Measurements from ENCODE around the gene STX16.

The STX16 gene

GRCh38 chr20:58617158-58617557, 33.9 kb upstream of the STX16 start:
- Histone ChIP-seq H3K4me3 (no peak overlapping the region), H3K27ac (no peak overlapping the region)

DNA sequence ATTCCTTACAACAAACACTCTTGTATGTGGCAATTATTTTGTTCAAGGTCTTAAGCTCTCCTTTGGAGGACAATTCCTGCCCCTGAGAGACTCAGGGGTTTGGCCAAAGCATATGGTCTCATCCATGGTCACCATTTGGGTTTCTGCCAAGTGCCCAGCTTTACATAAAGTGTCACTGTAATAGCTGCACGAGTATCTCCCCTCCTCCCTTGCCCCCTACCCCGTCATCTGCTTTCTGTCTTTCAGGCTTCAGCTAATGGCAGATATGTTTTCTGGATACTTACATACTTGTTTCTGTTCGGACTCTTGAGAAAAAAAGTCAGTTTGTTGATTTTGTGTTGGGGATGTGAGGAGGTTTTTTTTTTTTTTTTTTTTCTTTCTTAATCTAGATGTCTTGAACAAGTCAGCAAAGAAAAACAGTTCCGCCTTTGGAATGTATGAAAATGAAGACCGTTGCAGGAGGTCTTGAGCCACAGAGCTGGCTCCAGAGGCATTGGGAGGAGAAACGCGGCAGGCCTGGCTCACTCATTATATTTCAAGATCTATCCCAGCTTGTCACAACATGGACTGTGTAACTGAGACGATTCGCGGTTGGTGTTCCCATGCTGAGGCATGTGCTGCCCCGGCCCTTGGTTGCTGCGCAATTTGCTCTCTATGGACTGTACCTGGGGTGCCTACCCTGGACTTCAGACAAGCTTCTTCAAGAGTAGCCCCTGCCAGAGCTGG, 32.6 kb upstream of the STX16 start:
- Histone ChIP-seq H3K4me3 (no peak overlapping the region), H3K27ac (peak overlapping the region in 6 of 21 experiments; percentile 7 to 66 (median 48))

DNA sequence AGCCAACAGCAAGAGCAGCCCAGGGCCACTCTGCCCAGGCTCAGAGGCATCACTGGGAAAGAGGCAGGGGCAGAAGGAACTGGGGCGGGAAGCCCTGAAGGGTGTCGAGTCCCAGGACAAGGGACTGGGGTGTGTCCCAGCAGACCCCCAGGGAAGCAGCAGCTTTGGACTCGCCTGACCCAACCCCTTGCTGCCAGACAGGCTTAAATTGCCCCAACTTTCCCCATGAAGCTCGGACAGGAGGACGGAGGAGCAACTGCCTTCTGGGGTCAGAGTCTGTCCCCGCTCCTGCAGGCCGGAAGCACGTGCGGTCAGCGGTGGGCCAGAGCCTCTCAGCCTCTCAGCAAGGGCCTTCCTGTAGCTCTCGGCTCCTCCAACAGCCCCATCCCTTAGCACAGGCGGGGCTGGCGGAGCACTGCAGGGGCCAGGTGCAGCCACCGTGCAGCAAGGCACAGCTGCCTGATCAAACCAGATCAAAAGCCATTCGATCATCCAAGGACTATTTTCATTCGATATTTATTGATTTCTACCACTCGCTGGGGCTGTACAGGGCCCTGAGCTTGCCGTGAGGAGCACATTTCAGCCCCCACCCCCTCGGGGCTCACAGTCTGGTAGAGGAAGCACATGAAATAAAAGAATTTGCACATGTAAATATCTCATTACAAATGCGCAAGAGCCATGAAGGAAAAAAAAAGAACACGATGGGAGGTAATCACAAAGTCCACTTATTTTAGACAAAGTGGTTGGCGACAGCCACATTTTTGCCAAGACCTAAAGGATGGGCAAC, 31.8 kb upstream of the STX16 start:
- Histone ChIP-seq H3K4me3 (no peak overlapping the region), H3K27ac (peak overlapping the region in 6 of 21 experiments; percentile 7 to 66 (median 48))

DNA sequence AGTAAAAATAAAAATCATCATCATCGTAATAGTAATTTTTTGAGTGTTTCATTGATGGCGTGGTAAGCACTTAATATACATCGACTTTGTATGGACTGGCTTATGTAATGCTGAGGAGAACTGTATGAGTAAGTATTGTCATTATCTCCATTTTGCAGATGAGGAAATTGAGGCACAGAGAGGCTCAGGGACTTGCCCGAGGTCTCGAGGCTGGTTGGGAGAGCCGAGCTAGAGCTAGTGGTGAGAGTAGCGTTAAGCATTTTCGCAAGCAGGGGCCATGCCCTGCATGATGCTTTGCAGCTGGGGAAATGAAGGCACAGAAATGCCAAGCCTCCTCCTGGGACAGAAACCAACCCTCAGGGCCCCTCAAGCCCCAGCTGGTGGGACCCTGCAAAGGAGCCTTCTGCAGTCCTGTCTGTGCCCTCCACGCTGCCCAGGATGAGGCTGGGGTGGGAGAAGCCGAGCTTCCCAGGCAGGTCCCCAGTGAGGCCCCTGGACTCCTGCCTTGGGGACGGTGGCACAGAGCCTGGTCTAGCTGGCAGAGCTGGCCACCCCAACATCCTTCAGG, 31.1 kb upstream of the STX16 start:
- no peak overlapping the region for H3K27ac ChIP-seq
- no peak overlapping the region for H3K4me3 ChIP-seq

- no peak overlapping the region for H3K4me3 ChIP-seq
Observed at GRCh38 chr20:58621906-58622548, 29.1 kb upstream of the STX16 start.

GRCh38 chr20:58622671-58623578, 28.2 kb upstream of the STX16 start:
- H3K4me3 ChIP-seq, result no peak overlapping the region
- H3K27ac ChIP-seq, result peak overlapping the region in 5 of 21 experiments; percentile 8 to 37 (median 29)

More at GRCh38 chr20:58621906-58622548, 29.1 kb upstream of the STX16 start:
- H3K27ac ChIP-seq, result peak overlapping the region in 4 of 21 experiments; percentile 7 to 29 (median 14)

GRCh38 chr20:58623579-58624473, 27.3 kb upstream of the STX16 start:
- Histone ChIP-seq H3K4me3 (no peak overlapping the region), H3K27ac (peak overlapping the region in 5 of 21 experiments; percentile 39 to 76 (median 58))

GRCh38 chr20:58624687-58625086, 26.4 kb upstream of the STX16 start:
- peak overlapping the region in 2 of 21 experiments; percentile 39 to 76 for H3K27ac ChIP-seq
- H3K4me3 ChIP-seq, result no peak overlapping the region

GRCh38 chr20:58625585-58625984, 25.5 kb upstream of the STX16 start:
- Histone ChIP-seq H3K27ac (no peak overlapping the region), H3K4me3 (no peak overlapping the region)

GRCh38 chr20:58626051-58626450, 25.0 kb upstream of the STX16 start:
- Histone ChIP-seq H3K4me3 (no peak overlapping the region), H3K27ac (no peak overlapping the region)

DNA sequence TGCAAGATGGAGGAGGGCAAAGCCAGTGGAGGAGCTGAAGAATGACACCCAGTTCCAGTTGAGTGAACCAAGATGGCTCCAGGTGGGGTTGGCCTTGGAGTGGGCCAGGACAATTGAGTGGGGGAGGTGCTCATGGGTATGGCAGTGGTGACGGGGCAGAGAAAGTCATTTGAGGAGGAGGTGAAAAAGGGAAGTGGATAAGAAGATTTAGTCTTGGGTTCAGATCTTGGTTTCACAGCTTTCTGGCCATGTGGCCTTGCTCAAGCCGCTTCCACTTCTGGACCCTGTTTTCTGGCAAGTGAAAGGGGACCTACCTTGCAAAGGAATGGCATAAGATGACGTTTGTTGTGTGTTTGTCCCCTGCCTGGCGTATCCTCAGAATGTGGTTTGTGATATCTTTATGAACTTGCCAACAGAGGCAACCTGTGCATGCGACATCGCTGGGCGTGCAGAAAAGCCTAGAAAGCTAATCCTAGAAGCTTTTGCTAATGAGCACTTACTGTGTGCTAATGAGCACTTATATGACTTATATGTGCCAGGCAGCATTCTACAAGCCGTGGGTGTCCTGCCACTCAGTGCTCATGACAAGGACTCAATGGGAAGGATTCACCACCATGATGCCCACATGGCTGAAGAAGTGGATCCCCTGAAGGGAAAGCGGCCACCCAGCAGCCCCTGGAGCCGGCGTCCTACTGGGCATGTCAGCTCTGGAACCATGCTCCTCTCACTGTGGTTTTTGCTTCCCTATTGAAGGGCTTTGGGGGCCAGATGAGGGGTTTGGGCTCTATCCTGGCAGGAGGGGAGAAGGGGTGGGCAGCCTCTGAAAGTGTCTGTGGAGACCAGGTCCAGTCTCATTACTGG, 23.6 kb upstream of the STX16 start:
- Histone ChIP-seq H3K4me3 (no peak overlapping the region), H3K27ac (no peak overlapping the region)

GRCh38 chr20:58628491-58629214, 22.4 kb upstream of the STX16 start:
- no peak overlapping the region for H3K27ac ChIP-seq
- no peak overlapping the region for H3K4me3 ChIP-seq

DNA sequence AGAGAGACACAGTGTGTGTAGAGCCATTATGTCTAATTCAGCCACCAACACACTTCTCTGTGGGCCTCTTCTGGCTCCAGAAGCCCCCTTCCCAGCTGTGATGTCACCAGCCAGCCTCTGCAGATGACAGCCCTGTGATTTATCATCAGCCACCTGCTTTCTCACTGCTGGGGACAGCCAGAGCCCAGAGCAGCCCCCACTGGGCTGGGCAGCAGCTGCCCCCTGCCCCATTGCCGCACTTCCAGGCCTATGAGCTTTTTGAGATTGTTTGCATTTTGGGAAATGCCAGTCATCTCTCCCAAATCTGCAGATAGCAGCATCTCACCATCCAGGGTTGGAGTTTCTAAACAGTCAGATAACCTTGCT, 21.9 kb upstream of the STX16 start:
- no peak overlapping the region for H3K4me3 ChIP-seq

DNA sequence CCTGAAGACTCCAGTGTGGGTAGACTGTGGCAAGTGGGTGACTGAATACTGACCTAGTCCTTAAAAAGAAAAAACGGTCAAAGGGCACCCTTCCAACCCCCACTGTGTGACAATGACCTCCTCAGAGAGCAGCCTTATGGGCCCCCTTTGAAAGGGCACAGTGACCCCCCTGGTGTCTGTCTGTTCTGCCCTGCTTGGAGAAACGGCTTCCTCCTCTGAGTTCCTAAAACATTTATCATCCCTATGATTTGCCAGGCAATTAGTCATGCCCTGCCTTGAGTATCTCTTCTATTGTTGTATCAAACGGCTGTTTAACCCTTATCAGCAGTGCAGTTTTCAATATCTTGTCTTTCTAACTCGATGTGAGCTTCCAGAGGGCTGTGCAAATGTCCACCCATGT, 21.0 kb upstream of the STX16 start:
- Histone ChIP-seq H3K27ac (no peak overlapping the region), H3K4me3 (no peak overlapping the region)

More for the DNA sequence above, 21.9 kb upstream of the STX16 start:
- no peak overlapping the region for H3K27ac ChIP-seq

- Histone ChIP-seq H3K4me3 (no peak overlapping the region), H3K27ac (no peak overlapping the region)
Observed at GRCh38 chr20:58633161-58634053, 17.7 kb upstream of the STX16 start.

DNA sequence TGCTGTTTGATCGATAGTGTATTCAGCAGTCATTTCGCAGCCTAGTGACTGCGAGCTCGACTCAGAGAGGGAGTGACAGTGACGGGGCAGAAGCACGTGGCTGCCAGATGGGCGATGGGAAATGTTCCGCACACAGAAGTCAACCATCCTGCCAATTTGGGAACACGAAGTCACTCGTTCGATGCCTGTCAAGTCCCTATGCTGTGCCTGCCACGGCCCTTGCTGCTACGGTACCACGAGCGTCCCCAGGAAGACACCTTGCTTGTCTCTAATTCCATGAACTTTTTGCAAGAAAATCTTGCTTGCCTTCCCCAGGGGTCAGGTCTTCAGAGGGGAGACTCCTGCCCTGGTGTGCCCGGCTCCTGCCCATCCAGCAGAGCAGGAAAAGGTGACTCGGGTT, 17.0 kb upstream of the STX16 start:
- H3K4me3 ChIP-seq, result no peak overlapping the region
- H3K27ac ChIP-seq, result peak overlapping the region in 1 of 21 experiments; percentile 5

All from skin epidermis (tissue), 12 donors.